IPS-11a (cell line): ENCODE measurements around the gene TNFRSF9.
"Not testable (repeated sequence)": the region's sequence is repeated elsewhere in the genome, so short reads cannot be mapped to it uniquely, and the experiment has no call there.

Experiments
- H3K4me3 ChIP-seq: one replicate; pipeline ENCODE4 v1.5.1; 2013; ENCODE audit warnings: low read depth, low read length, control low read depth

The TNFRSF9 gene

GRCh38 chr1:7921796-7922195, 18.8 kb downstream of the TNFRSF9 start:
- H3K4me3 ChIP-seq, result no peak overlapping the region

GRCh38 chr1:7919880-7920279, 20.8 kb downstream of the TNFRSF9 start:
- no peak overlapping the region for H3K4me3 ChIP-seq

GRCh38 chr1:7917971-7918370, 22.7 kb downstream of the TNFRSF9 start:
- not testable (repeated sequence) for H3K4me3 ChIP-seq

- no peak overlapping the region for H3K4me3 ChIP-seq
These were observed 24.2 kb downstream of the TNFRSF9 start for GRCh38 chr1:7916501-7916830.

- H3K4me3 ChIP-seq, result no peak overlapping the region
These were observed 24.7 kb downstream of the TNFRSF9 start for GRCh38 chr1:7915826-7916500.

GRCh38 chr1:7912743-7913557, 27.7 kb downstream of the TNFRSF9 start:
- H3K4me3 ChIP-seq, result no peak overlapping the region

GRCh38 chr1:7912145-7912544, 28.5 kb downstream of the TNFRSF9 start:
- H3K4me3 ChIP-seq, result no peak overlapping the region

GRCh38 chr1:7905262-7905661, 35.4 kb downstream of the TNFRSF9 start:
- no peak overlapping the region for H3K4me3 ChIP-seq

- H3K4me3 ChIP-seq, result no peak overlapping the region
These were observed 38.1 kb downstream of the TNFRSF9 start for GRCh38 chr1:7902478-7903085.

- H3K4me3 ChIP-seq, result no peak overlapping the region
These were observed 40.9 kb downstream of the TNFRSF9 start for GRCh38 chr1:7899741-7900140.

GRCh38 chr1:7898962-7899361, 41.7 kb downstream of the TNFRSF9 start:
- no peak overlapping the region for H3K4me3 ChIP-seq

- H3K4me3 ChIP-seq, result no peak overlapping the region
These were observed 43.6 kb downstream of the TNFRSF9 start for GRCh38 chr1:7896994-7897393.

- H3K4me3 ChIP-seq, result no peak overlapping the region
These were observed 47.0 kb downstream of the TNFRSF9 start for GRCh38 chr1:7893529-7894180.

GRCh38 chr1:7891804-7892203, 48.8 kb downstream of the TNFRSF9 start:
- H3K4me3 ChIP-seq, result no peak overlapping the region

GRCh38 chr1:7890853-7891252, 49.8 kb downstream of the TNFRSF9 start:
- no peak overlapping the region for H3K4me3 ChIP-seq

- no peak overlapping the region for H3K4me3 ChIP-seq
These were observed 52.2 kb downstream of the TNFRSF9 start for GRCh38 chr1:7888248-7889081.

GRCh38 chr1:7886405-7886745, 54.3 kb downstream of the TNFRSF9 start:
- H3K4me3 ChIP-seq, result no peak overlapping the region

GRCh38 chr1:7885513-7886404, 54.9 kb downstream of the TNFRSF9 start:
- H3K4me3 ChIP-seq, result peak overlapping the region; percentile 20

GRCh38 chr1:7884757-7885156, 55.9 kb downstream of the TNFRSF9 start:
- H3K4me3 ChIP-seq, result no peak overlapping the region

- no peak overlapping the region for H3K4me3 ChIP-seq
These were observed 61.4 kb downstream of the TNFRSF9 start for GRCh38 chr1:7879228-7879627.
